ENCODE results near the gene SEMA4D.

Gene SEMA4D

DNA sequence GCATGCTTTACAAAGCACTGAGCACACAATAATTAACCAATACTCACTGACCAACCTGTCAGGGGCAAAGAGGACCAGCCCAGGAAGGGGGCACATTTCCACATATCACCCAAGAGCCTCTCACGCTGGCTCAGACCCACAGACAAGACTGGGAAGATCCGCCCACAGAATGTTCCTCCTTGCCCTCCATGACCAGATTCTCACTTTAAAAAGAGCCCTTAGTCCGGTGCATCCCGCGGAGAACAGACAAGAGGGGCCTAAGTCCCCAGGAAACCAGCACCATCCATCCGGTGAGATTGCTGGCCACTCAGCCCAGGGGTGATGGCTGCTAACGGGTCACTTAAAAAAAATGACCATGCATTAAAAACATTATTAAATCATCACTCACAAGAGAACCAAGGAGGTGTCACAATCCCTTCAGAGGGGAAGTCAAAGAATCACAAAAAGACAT lies 32.9 kb downstream of the SEMA4D start:
- DNase-seq (ENCODE audit: low read depth), result no peak

DNA sequence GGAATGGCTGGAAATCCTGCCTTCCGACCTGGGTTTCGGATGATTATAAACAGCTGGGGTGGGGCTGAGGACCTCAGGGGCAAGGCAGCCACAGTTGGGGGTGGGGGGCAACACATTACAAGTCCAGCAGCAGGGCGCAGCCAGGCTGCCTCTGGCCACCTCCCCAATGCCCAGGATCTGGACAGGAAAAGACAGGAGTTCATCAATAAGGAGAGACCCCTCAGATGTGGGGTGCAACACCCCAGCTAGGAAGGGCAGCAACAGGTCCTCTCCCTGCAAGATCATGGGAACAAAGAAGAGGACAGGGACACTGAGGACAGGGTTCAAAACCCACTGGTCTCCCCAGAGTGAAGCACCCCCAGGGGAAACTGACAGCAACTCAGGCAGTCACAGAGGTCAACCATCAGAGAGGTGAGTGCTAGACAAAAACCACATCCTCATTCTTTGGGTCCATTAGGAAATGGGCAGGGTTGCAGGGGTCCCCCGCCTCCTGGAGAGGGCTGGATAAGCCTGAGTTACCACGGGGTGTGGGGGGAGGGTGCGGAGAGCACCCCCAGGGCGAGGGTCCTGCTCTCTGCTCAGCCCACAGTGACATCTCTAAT lies 33.5 kb downstream of the SEMA4D start:
- no peak for DNase-seq (ENCODE audit: low read depth)

DNA sequence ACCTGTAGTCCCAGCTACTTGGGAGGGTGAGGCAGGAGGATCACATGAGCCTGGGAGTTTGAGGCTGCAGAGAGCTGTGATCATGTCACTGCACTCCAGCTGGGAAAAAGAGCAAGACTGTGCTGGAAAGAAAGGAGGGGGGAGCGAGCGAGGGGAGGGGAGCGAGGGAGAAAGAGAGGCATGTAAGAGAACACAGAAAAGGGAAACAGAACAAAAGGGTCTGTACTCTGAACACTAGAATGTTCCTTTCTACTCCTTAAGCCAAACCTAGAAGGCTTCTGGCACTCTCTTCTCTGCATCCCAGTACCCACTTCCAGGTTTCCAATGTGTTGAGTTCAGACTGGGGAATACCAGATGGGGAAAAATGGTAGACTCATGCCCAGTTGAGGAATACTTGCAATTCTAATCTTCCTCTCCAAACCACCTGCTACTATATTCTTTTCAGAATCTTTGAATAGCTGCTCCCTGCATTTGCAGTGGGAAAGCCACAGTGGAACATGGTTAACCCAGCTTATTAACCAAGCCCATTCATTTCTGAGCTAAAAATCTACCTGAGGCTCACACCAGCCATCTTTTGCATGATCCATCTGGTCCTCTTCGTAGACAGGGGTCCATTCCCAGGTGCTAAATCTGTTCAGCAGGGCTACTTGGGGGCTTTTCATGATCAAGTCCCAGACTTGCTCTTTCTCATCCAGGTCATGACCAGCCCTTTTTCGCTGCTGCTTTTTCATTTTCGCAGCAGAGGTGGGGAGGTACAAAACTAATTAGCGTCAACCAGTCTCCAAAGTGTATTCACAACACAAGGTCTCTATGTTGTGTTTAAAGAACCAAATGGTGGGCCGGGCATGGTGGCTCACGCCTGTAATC lies 34.9 kb downstream of the SEMA4D start:
- no peak for DNase-seq (ENCODE audit: low read depth)

DNA sequence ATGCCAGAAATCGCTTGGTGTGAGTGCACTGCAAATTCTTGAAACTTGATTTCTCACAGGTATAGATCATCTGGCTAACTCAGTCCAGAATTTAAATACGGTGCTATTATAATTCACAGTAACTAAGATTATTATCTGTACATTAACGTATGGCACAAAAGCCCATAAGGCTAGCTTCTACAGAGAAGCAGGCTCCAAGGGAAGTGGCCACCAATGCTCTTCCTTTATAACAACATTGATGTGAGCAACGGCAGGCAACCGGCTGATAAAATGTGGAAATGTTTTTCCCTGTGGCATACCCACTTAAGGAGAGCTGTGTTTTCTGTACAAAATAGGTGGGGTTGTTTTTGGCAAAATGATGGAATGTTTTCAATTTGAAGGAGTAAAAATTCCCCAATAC lies 35.7 kb downstream of the SEMA4D start:
- no peak for DNase-seq (ENCODE audit: low read depth)

DNA sequence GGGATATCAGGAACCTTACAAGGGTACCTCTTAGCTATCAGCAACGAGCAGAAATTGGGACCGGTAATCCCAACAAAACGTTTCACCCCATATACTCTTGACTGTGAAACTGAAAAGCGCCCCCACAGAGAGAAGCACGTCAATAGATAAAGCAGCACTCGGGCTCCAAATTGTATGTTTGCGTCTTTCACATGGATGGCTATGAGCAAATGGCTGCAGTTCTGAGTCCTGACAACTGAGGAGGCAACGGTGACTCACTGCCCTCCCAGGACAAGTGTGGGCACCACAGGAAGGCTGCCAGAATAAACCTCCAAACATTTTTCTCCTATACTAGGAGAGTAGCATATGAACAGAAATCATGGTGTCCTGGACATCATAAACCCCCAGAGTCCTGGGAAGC lies 36.6 kb downstream of the SEMA4D start:
- DNase-seq (ENCODE audit: low read depth), result no peak

DNA sequence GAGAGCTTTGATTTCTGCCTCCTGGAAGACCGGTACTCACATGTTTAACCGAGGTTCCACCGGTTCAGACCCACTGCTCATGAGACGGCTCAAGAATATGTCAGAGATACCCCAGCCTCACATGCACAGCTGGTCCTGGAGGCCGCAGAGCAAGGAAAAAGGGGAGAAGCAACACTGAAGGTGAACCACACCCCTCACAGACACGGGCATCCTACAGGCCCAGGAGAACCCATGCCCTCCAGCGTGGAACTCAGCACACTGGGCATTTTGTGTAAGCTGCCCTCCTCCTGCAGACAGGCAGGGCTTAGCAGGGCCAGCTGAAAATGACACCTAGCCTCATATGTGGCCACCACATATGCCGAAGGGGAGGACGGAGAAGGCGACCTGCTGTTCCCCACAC lies 37.4 kb downstream of the SEMA4D start:
- no peak for DNase-seq (ENCODE audit: low read depth)

DNA sequence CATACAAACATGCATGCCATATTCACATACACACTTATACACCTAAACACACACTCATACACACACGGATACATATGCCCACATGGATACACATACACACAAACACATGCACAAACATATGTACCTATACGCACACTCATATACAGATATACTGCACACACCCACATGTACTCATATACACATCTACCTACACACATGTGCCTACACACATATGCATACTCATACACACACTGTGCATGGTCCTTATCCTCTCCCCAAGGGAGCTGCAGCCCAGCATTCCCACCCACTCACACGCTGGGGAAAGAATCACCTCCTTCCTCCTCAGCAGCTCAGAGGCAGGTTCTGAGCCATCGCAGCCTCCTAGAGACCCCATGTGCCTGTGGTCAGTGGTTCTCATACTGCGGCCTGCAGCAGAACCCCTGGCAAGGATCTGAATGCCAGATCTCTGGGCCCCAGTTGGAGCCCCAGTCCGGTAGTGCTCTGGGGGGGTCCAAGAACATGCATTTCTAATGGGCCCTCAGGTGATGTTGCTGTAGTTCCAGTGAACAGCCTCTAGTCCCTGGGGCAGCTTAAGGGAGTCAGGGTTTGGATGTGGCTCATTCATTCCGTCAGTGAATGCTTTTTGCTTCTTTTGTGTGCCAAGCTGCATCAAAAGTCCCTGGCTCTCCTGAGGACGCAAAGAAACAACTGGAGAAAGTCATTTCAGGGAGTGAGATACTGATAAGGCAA lies 39.0 kb downstream of the SEMA4D start:
- DNase-seq (ENCODE audit: low read depth), result no peak

DNA sequence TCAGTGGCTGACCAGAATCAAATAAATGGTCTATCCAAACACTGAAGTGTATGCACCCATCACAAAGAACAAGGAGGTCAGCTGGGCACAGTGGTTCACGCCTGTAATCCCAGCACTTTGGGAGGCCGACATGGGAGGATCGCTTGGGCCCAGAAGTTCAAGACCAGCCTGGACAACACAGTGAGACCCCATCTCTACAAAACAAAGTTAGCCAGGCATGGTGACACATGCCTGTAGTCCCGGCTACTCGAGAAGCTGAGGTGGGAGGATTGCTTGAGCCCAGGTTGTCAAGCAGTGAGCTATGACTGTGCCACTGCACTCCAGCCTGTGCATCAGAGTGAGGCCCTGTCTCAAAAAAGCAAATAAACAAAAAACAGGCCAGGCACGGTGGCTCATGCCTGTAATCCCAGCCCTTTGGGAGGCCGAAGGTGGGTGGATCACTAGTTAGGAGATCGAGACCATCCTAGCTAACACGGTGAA lies 40.5 kb downstream of the SEMA4D start:
- no peak for DNase-seq (ENCODE audit: low read depth)

DNA sequence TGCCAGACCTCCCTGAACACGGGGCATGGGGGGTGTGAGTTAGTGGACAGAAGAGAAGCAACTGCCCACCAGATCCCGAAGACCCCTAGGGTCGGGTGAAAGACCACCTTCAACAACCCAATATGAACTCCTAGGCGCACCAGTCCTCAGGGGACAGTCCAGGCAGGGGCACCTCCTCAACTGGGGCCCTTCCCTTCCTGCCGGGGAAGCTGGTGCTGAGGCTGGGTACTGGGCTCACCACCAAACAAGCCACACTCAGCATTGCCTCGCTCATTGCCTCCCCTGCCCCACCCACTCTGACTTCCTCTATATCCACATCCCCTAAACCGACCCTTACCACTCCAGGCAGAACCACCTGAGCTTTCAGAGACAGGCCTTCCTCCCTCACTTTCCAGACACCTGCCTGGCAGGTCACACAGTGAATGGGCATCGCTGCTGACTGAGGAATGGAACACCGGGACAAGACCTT lies 42.5 kb downstream of the SEMA4D start:
- DNase-seq (ENCODE audit: low read depth), result peak; percentile 46

DNA sequence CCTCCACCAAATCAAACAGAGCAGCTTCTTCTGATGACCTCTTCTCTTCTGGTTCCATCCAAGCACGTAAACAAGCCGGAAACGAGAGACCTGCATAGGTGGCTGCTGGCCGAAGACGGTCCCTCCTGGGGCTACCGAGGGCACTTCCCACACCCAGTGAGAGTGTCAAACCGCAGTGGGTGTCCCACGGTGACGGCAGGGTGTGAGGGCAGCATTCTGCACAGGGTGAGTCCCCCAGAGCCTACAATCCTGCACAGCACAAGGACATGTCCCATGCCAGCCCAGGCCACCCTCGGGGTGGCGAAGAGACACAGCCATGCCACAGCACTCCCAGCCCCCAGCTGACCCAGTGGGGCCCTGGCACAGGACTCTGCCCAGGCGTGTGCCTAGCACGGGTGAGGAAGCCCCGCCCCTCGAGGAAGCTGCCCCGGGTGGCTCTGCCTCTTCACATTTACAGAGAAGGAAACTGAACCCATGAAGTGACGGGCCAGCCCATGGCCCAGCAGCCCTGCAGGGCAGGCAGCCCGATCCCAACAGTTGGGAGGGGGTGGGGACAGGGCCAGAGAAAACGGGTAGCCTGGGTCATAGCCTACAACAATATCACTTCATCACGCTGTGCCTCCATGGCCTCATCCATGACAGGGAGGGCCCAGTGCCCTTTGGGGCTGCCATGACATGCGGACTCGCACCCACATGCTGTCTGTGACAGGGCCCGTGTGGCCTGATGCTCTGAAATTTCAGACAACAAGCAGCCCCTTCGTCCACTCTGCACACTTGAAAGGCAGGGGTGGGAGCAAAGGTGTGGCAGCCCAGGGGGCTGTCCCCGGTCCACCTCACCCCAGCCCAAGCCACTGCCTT lies 43.2 kb downstream of the SEMA4D start:
- DNase-seq (ENCODE audit: low read depth), result no peak

DNA sequence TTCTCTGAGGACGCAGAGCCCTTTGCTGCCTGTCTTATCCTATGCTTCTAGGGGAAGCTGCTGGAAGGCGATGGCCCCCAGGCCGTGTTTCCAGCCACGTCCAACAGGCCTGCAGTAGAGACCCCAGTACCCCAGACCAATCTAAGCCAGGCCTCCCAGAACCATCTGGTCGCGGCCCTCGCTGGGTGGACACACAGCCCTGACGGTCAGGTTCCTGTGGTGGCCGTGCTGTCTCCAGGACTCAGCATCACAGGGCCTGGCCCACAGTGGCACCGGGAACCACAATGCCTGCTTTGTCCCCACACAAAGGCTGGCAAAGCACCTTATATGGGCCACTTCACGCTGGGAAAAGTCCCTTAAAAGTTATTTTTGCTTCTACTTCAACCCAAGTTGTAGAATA lies 44.5 kb downstream of the SEMA4D start:
- DNase-seq (ENCODE audit: low read depth), result no peak

DNA sequence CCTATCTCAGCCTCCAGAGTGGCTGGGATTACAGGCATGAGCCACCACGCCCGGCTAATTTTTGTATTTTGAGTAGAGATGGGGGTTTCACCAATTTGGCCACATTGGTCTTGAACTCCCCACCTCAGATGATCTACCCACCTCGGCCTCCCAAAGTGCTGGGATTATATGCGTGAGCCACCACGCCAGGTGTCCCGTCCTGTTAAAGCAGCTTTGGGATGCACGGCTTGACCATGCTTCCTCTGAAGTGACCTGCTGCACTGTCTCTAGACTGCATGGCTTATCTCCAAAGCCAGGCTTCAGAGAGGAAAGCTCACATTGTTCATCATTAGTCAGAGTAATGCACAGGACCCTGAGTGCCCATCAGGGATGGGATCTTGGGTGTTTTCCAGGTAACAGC lies 45.4 kb downstream of the SEMA4D start:
- no peak for DNase-seq (ENCODE audit: low read depth)

DNA sequence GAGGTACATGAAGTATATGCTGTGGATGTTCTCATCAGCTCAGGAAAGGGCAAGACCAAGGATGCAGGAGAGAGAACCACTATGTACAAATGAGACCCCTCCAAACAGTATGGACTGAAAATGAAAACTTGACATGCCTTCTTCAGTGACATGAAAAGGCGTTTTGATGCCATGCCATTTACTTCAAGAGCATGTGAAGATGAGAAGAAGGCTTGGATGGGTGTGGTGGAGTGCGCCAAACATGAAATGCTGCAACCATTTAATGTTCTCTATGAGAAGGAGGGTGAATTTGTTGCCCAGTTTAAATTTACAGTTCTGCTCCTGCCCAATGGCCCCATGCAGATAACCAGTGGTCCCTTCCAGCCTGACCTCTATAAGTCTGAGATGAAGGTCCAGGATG lies 47.7 kb downstream of the SEMA4D start:
- DNase-seq (ENCODE audit: low read depth), result no peak

DNA sequence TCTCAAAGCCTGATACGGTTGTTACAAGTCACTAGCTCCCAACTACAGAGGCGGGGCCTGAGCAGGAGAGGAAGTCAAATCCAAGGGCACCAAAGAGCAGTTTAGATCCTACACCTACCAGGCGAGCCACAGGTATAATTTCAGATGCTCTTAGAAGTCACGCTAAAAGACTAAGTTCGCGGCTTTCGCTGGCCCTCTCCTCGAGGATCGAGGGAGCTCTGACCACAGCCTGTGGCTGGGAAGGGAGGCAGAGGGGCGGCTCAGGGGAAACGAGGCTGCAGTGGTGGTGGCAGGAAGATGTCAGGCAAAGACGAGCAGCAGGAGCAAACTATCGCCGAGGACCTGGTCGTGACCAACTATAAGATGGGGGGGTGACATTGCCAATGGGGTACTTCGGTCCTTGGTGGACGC lies 48.6 kb downstream of the SEMA4D start:
- no peak for DNase-seq (ENCODE audit: low read depth)

DNA sequence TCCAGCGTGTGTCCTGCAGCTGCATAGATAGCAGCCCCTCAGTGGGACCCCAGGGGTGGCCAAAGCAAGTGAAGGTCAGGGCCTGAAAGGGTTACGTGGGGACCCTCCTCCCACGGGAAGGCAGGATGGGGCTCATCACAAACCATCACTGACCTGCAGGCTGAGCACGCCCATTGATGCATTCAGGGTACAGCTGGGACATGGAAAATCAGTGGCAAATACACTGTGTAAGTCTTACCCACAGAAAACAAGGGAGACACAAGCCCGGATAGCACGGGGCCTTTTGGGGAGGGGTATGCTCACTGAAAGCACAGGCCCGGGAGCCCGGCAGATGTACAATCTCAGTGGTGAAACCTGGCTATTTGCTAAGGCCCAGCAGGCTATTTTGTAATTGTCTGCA lies 49.1 kb downstream of the SEMA4D start:
- DNase-seq (ENCODE audit: low read depth), result no peak

DNA sequence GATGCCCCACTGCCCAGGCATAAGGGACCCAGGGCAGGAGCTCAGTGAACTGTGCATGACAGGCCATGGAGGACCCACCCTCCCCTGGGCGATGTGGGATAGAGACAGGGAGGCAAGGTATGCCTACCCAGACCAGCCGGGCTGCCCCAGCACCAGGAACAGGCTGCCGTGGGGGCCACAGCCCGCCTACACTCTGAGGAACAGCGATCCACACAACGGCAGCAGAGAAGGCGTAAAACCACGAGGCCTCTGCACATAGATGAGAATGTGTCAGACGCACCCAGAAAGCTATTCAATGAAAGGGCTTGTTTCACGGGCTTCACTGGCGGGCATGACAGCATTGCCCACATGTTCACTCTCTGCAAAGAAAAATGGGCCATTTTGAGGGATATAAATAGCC lies 49.5 kb downstream of the SEMA4D start:
- no peak for DNase-seq (ENCODE audit: low read depth)

DNA sequence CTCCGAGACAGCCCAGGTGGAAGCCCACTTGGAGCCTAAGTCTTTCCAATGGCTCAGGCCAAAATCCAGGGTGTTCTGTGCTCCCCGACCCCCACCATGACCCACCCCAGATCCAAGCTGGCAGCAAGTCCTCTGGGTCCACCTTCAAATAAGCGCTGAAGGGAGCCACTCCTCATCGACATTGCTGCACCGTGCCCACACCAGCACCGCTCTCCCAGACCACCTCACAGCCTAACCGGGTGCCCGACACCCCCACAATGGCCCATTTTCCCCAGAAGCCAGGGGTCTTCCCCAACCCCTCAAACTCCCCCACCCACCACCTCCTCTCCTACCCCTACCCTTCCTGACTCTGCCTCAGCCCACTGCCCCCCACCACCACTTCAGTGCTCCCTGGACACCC lies 50.5 kb downstream of the SEMA4D start:
- DNase-seq (ENCODE audit: low read depth), result no peak

DNA sequence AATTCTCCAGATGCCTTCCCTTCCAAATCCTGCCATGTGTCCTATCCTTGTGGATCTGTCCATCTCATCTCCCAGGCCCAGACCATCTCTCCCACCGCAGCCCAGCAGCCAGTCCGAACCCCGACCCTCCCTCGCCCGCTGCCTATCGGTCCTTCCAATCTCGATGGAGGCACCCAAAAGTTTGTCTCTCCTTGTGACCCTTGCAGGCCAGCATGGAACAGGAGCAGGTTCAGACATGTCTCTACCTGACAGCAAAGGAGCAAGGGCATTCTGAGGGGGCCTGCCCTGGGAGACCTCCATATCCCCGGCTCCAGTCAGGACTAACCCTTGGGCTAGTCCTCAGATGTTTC lies 51.0 kb downstream of the SEMA4D start:
- no peak for DNase-seq (ENCODE audit: low read depth)

DNA sequence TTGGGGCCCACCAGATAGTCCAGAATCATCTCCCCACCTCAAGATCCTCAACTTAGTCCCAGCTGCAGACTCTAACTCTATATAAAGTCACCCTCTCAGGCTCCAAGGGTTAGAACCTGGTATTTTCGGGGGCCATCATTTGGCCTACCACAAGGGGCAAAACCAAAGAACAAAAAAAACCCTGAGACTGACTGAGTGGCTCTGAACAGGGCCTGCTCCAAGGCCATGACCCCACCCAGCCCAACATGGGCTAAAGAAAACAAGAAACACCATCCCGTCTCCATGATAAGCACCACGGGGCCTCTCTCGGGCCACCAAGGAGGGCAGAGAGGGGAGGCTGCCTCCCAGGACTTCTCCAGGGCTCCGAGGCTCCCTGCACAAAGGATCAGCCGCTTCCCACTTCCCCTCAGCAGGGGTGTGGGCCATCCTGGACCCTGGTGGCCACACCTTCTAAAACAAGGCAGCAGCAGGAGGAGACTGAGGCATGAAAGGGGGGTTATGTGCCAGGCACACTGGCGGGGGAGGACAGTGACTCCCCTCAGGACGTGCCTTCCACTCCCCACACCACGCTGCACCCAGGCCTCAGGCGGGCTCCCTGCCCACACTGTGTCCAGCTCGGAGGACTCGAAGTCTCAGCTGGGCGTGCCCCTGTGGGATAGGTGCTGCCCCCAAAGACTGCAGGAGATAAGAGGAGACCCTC lies 51.5 kb downstream of the SEMA4D start:
- no peak for DNase-seq (ENCODE audit: low read depth)

DNA sequence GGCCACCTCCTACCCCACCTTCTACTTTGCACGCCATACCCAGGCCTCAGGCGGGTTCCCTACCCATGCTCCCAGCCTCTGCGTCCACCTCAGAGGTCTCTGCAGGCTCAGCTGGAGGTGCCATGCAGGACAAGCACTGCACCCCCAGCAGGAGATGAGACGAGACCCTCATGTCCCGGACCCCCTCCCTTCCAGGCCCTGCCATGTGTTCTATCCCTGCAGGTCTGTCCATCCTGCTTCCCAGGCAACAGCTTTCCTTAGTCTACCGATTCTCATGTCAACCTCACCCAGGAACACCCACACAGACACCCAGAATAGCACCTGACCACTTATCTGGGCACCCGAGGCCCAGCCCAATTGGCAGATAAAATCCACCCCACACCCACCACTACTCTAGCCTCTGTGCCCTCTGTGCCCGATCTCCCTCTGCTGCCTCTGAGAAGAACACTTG lies 52.1 kb downstream of the SEMA4D start:
- no peak for DNase-seq (ENCODE audit: low read depth)

Data from activated T-helper 1 cell treated with Interleukin-2 at 50 U/mL for 16 hours (primary cell).